Neural crest cell (in vitro differentiated cells): ENCODE data around the gene NRBF2. TPM values are rescaled to one million over a fixed set of nuclear protein-coding genes. Genes with fewer than 3 reads are reported as not detected.

Source experiments
- DNase-seq: peaks from one replicate; pipeline ENCODE4 v3.0.0; 2021; ENCODE audit warnings: low read depth, mixed read lengths, low spot score
- H3K27ac Mint-ChIP-seq: one replicate; pipeline ENCODE4 v1.8.0; 2021; ENCODE audit warnings: mild to moderate bottlenecking, mixed read lengths; ENCODE audit not compliant: unreplicated experiment
- H3K27me3 Mint-ChIP-seq: 2 replicates; pipeline ENCODE4 v1.8.0; 2021; ENCODE audit warnings: low read depth, mild to moderate bottlenecking, mixed read lengths
- H3K36me3 Mint-ChIP-seq: 2 replicates; pipeline ENCODE4 v1.8.0; 2021; ENCODE audit warnings: low read depth, mild to moderate bottlenecking, mixed read lengths
- H3K4me1 Mint-ChIP-seq: 2 replicates; pipeline ENCODE4 v1.8.0; 2021; ENCODE audit warnings: mixed read lengths
- H3K4me3 Mint-ChIP-seq: one replicate; pipeline ENCODE4 v1.8.0; 2021; ENCODE audit warnings: mild to moderate bottlenecking, mixed read lengths
- H3K9me3 Mint-ChIP-seq: 2 replicates; pipeline ENCODE4 v1.8.0; 2021; ENCODE audit warnings: mixed read lengths
- total RNA-seq: library from RNA; stranded (reverse); gene quantifications from 2 replicates; pipeline ENCODE4 v1.2.1, GENCODE V29; 2021
- TF ChIP-seq, protein P1 (sequence below): fragments of 200-600 bp; sonication (generic); conservative IDR thresholded peaks from 2 replicates; pipeline ENCODE4 v1.5.0; 2021; ENCODE audit warnings: antibody characterized with exemption, mild to moderate bottlenecking

NRBF2 gene
- total RNA-seq, 1 donor from 2014 or later: 19.3 TPM

DNA sequence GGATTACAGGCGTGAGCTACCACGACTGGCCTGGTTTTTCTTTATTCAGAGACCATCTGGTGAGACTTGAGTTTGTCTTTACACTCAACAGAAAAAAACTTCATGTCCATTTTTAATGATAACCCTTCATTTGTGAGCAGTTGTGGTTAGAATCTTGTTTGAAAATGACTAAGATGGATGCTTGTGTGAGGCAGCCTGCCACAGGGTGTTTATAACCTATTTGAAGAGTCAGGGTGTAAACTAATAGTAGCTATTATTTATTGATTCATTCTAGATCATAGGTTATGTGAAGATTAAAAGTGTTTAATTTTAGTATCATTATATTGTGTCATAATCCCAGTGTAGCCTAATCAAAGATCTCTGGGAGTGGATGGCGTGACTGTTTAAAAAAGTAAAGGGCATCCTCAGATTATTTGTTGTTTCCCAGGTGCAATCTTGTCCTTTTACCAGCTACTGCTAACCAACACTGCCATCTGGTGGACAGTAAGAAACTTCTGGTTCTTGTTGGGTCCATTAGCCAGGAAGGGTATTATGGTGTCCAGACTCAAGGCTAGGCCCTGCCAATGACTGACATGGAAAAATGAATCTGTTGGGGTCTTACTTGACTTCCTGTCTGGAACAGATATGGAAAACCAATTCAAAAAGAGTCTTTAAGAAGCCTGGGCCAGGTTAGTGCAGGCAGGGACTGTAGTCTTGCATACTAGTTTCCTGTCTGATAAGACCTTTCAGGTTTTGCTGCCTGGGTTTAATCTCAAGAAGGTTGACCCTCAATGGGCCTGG lies 24.9 kb downstream of the NRBF2 start:
- H3K9me3 Mint-ChIP-seq: no peaks in the 10 kb centered on the region
- peak overlapping the region; percentile 34 for H3K4me3 Mint-ChIP-seq
- peaks cover 10% of the 10 kb centered on the region for H3K4me1 Mint-ChIP-seq
- no peaks in the 10 kb centered on the region for H3K27me3 Mint-ChIP-seq
- TF ChIP-seq, protein P1, sequence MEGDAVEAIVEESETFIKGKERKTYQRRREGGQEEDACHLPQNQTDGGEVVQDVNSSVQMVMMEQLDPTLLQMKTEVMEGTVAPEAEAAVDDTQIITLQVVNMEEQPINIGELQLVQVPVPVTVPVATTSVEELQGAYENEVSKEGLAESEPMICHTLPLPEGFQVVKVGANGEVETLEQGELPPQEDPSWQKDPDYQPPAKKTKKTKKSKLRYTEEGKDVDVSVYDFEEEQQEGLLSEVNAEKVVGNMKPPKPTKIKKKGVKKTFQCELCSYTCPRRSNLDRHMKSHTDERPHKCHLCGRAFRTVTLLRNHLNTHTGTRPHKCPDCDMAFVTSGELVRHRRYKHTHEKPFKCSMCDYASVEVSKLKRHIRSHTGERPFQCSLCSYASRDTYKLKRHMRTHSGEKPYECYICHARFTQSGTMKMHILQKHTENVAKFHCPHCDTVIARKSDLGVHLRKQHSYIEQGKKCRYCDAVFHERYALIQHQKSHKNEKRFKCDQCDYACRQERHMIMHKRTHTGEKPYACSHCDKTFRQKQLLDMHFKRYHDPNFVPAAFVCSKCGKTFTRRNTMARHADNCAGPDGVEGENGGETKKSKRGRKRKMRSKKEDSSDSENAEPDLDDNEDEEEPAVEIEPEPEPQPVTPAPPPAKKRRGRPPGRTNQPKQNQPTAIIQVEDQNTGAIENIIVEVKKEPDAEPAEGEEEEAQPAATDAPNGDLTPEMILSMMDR: peak; percentile 97
- peak; percentile 34 for DNase-seq
- H3K27ac Mint-ChIP-seq: peak overlapping the region; percentile 27
- peaks cover 7% of the 10 kb centered on the region for H3K36me3 Mint-ChIP-seq

DNA sequence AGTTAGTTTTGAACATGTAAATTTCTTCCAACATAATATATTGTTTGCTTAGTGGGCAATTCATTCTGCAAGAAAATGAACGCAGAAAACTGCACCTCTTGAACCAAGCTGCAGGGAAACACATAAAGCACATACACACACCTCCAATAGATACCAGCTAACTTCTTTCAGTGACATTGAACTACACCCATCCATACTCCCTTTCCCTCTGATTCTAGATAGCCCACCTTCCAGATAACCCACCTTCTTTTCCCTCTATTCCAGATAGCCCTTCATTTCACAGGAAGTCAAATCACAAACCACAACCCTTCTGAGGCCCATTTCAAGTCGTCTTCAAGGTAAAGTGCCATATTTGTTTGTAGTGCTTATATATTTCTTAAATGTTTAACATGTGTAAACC lies 28.5 kb downstream of the NRBF2 start:
- Mint-ChIP-seq H3K4me3 (no peak overlapping the region), H3K27ac (no peak overlapping the region)
- TF ChIP-seq, protein P1: no peak

DNA sequence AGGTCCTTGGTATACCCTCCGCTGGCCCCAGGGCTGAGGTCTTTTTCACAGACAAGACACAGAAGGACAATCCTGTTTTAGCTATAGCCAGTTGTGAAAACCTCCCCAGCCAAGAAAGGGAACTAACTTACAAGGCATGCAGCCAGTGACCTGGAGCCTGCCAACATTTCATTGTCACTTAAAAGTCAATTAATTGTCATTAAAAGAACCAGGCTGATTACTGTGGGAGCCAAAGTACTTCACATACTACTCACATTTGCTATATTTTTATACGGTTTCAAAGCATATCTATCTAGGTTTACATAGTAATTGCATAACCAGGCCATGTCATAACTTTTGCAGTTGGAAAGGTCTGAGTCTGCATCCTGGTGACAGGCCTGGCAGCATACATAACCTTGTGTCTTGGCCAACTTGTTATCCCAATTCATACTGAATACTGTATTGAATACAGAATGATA lies 31.1 kb downstream of the NRBF2 start:
- peaks cover 8% of the 10 kb centered on the region for H3K4me1 Mint-ChIP-seq
- DNase-seq: no peak
- no peak overlapping the region for H3K27ac Mint-ChIP-seq
- TF ChIP-seq, protein P1: no peak
- no peak overlapping the region for H3K4me3 Mint-ChIP-seq
- peaks cover 9% of the 10 kb centered on the region for H3K36me3 Mint-ChIP-seq
- no peaks in the 10 kb centered on the region for H3K27me3 Mint-ChIP-seq
- H3K9me3 Mint-ChIP-seq: no peaks in the 10 kb centered on the region

More for the DNA sequence above, 28.5 kb downstream of the NRBF2 start:
- no peak for DNase-seq
- Mint-ChIP-seq H3K27me3 (no peaks in the 10 kb centered on the region), H3K9me3 (no peaks in the 10 kb centered on the region), H3K4me1 (peaks cover 7% of the 10 kb centered on the region), H3K36me3 (peaks cover 2% of the 10 kb centered on the region)

DNA sequence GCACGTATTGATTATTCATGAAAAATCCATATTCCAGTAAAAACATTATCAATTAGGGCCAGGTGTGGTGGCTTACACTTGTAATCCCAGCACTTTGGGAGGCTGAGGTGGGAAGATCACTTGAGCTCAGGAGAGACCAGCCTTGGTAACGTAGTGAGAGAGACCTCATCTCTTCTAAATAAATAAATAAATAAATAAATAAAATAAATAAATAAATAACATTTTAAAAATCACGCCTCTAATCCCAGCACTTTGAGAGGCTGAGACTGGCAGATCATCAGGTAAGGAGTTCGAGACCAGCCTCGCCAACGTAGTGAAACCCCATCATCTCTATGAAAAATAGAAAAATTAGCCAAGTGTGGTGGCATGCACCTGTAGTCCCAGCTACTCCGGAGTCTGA lies 32.1 kb downstream of the NRBF2 start:
- Mint-ChIP-seq H3K36me3 (peaks cover 9% of the 10 kb centered on the region), H3K27ac (no peak overlapping the region), H3K4me3 (no peak overlapping the region)

DNA sequence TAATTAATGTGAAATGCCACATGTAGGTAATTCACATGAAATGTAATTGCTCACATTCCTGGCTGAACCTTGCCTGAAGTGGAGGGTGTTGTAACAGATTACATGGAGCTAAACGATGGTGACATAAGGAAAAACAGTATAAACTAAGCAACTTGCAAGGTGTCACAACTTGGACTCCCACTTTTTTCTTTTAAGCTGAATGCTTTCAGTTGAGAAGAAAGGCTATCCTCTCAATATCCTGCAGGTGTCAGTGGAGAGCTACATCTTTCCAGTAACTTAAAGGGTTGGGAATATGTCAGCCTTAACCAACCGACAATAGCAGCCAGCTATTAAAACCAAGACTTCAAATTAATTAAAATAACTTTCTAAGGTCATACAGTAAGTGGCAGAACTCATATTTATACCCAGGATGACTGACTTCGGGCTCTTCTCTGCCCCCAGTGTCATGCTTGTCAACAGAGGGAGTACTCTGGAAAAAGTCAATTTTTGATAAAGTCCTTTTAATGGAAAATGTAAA lies 33.7 kb downstream of the NRBF2 start:
- peak; percentile 20 for DNase-seq
- Mint-ChIP-seq H3K4me1 (peaks cover 12% of the 10 kb centered on the region), H3K9me3 (no peaks in the 10 kb centered on the region), H3K27ac (no peak overlapping the region), H3K4me3 (no peak overlapping the region), H3K36me3 (peaks cover 9% of the 10 kb centered on the region), H3K27me3 (no peaks in the 10 kb centered on the region)
- TF ChIP-seq, protein P1: peak; percentile 82

More for the DNA sequence above, 32.1 kb downstream of the NRBF2 start:
- DNase-seq: no peak
- Mint-ChIP-seq H3K4me1 (peaks cover 12% of the 10 kb centered on the region), H3K27me3 (no peaks in the 10 kb centered on the region), H3K9me3 (no peaks in the 10 kb centered on the region)
- TF ChIP-seq, protein P1: no peak
